Measurements from ENCODE around the gene LIX1.

Gene LIX1

GRCh38 chr5:97072696-97073095 lies 69.7 kb downstream of the LIX1 start:
- no peak for DNase-seq

- no peak for DNase-seq
Observed at GRCh38 chr5:97071993-97072392, 70.4 kb downstream of the LIX1 start.

GRCh38 chr5:97071101-97071500 lies 71.3 kb downstream of the LIX1 start:
- no peak for DNase-seq

- no peak for DNase-seq
Observed at GRCh38 chr5:97070234-97070633, 72.2 kb downstream of the LIX1 start.

GRCh38 chr5:97067296-97067850 lies 75.0 kb downstream of the LIX1 start:
- no peak for DNase-seq

- no peak for DNase-seq
Observed at GRCh38 chr5:97065475-97065874, 76.9 kb downstream of the LIX1 start.

GRCh38 chr5:97063251-97063650 lies 79.2 kb downstream of the LIX1 start:
- DNase-seq: no peak

- no peak for DNase-seq
Observed at GRCh38 chr5:97062046-97062445, 80.4 kb downstream of the LIX1 start.

- no peak for DNase-seq
Observed at GRCh38 chr5:97056263-97056662, 86.1 kb downstream of the LIX1 start.

GRCh38 chr5:97049175-97049574 lies 93.2 kb downstream of the LIX1 start:
- DNase-seq: no peak

GRCh38 chr5:97047076-97047475 lies 95.3 kb downstream of the LIX1 start:
- DNase-seq: no peak

GRCh38 chr5:97046270-97046982 lies 96.0 kb downstream of the LIX1 start:
- no peak for DNase-seq

- peak in 1 of 2 experiments; percentile 40 for DNase-seq
Observed at GRCh38 chr5:97044052-97044451, 98.4 kb downstream of the LIX1 start.

GRCh38 chr5:97043511-97043910 lies 98.9 kb downstream of the LIX1 start:
- DNase-seq: no peak

- no peak for DNase-seq
Observed at GRCh38 chr5:97042996-97043395, 99.4 kb downstream of the LIX1 start.

All from NCI-H526 (cell line).